Neural cell (in vitro differentiated cells): Measurements from ENCODE around the gene GASK1A. TPM values are rescaled to one million over a fixed set of nuclear protein-coding genes. Genes with fewer than 3 reads are reported as not detected.

ENCODE experiments used
- H2AFZ ChIP-seq: fragments of 200-600, 300-800 bp; sonication (generic), shearing (Covaris generic); 2 replicates; pipeline ENCODE4 v1.6.0; 2014; ENCODE audit warnings: low read depth, mild to moderate bottlenecking, antibody characterized with exemption, low read length, moderate library complexity
- H3F3A ChIP-seq: fragments of 200-600 bp; shearing (Covaris generic); 2 replicates; pipeline ENCODE4 v1.6.1; 2016; ENCODE audit warnings: mild to moderate bottlenecking, moderate library complexity, mixed read lengths, antibody characterized with exemption, low read length; ENCODE audit not compliant: insufficient read depth, poor library complexity, severe bottlenecking
- H3K27ac ChIP-seq: fragments of 200-600, 300-800 bp; sonication (generic), shearing (Covaris generic); 2 replicates; pipeline ENCODE4 v1.5.1; 2014; ENCODE audit warnings: mild to moderate bottlenecking, low read length, moderate library complexity
- H3K27me3 ChIP-seq: fragments of 300-800, 200-600 bp; sonication (generic), shearing (Covaris generic); 2 replicates; pipeline ENCODE4 v1.6.0; 2014; ENCODE audit warnings: mild to moderate bottlenecking, low read depth, low read length, moderate library complexity; ENCODE audit not compliant: insufficient read depth
- H3K36me3 ChIP-seq: fragments of 300-800, 200-600 bp; sonication (generic), shearing (Covaris generic); 2 replicates; pipeline ENCODE4 v1.5.1; 2014; ENCODE audit warnings: mild to moderate bottlenecking, antibody characterized with exemption, low read length, moderate library complexity; ENCODE audit not compliant: insufficient read depth
- H3K4me2 ChIP-seq: fragments of 300-800, 200-600 bp; sonication (generic), shearing (Covaris generic); 2 replicates; pipeline ENCODE4 v1.6.0; 2014; ENCODE audit warnings: mild to moderate bottlenecking, low read length
- H3K4me3 ChIP-seq: fragments of 300-800, 200-600 bp; sonication (generic), shearing (Covaris generic); 2 replicates; pipeline ENCODE4 v1.5.1; 2014; ENCODE audit warnings: mild to moderate bottlenecking, low read length, moderate library complexity
- H3K79me2 ChIP-seq: fragments of 200-600 bp; shearing (Covaris generic); replicated peaks from 2 replicates; pipeline ENCODE4 v1.6.0; 2014; ENCODE audit warnings: mild to moderate bottlenecking, low read length, moderate library complexity; ENCODE audit not compliant: insufficient read depth
- H3K9ac ChIP-seq: fragments of 300-800, 200-600 bp; sonication (generic), shearing (Covaris generic); 2 replicates; pipeline ENCODE4 v1.6.1; 2016; ENCODE audit warnings: mild to moderate bottlenecking, low read length, mixed read lengths
- H3K9me2 ChIP-seq: fragments of 200-600 bp; shearing (Covaris generic); 2 replicates; pipeline ENCODE4 v1.6.1; 2016; ENCODE audit warnings: mild to moderate bottlenecking, low read length, mixed read lengths; ENCODE audit not compliant: insufficient read depth
- H3K9me3 ChIP-seq: fragments of 200-600, 300-800 bp; sonication (generic), shearing (Covaris generic); 2 replicates; pipeline ENCODE4 v1.6.1; 2016; ENCODE audit warnings: mild to moderate bottlenecking, mixed run types, low read length, moderate library complexity, mixed read lengths
- H4K20me1 ChIP-seq: fragments of 200-600 bp; shearing (Covaris generic); 2 replicates; pipeline ENCODE4 v1.6.1; 2016; ENCODE audit warnings: mild to moderate bottlenecking, mixed run types; ENCODE audit not compliant: insufficient read depth
- EP300 ChIP-seq: fragments of 450-650 bp; conservative IDR thresholded peaks from 2 replicates; pipeline ENCODE4 v1.6.1; 2014; ENCODE audit warnings: antibody characterized with exemption, mild to moderate bottlenecking, moderate library complexity; ENCODE audit not compliant: poor library complexity, severe bottlenecking
- EZH2 ChIP-seq: fragments of 200-600, 300-800 bp; shearing (Covaris generic), sonication (generic); IDR thresholded peaks from 2 replicates; pipeline ENCODE4 v1.6.1; 2014; ENCODE audit warnings: antibody characterized with exemption, low read length, borderline replicate concordance, mild to moderate bottlenecking; ENCODE audit not compliant: insufficient read depth, poor library complexity, severe bottlenecking
- MXI1 ChIP-seq: fragments of 450-650 bp; conservative IDR thresholded peaks from 2 replicates; pipeline ENCODE4 v1.6.1; 2014; ENCODE audit warnings: antibody characterized with exemption, mild to moderate bottlenecking; ENCODE audit not compliant: poor library complexity, severe bottlenecking
- POLR2AphosphoS5 ChIP-seq: IDR thresholded peaks from 2 replicates; pipeline ENCODE4 v1.6.1; 2012
- RAD21 ChIP-seq: fragments of 450-650 bp; conservative IDR thresholded peaks from 2 replicates; pipeline ENCODE4 v1.6.1; 2014; ENCODE audit warnings: antibody characterized with exemption, mild to moderate bottlenecking, moderate library complexity
- SMC3 ChIP-seq: fragments of 450-650 bp; conservative IDR thresholded peaks from 2 replicates; pipeline ENCODE4 v1.6.1; 2014; ENCODE audit warnings: antibody characterized with exemption, mild to moderate bottlenecking, moderate library complexity; ENCODE audit not compliant: poor library complexity
- TAF1 ChIP-seq: IDR thresholded peaks from 2 replicates; pipeline ENCODE4 v1.6.1; 2012; ENCODE audit warnings: low read depth
- polyA plus RNA-seq: library from polyadenylated mRNA; depleted of rRNA; stranded (reverse); fragments of >200 nt; gene quantifications from 2 replicates; pipeline ENCODE4 v1.2.3, GENCODE V29; 2014
- TF ChIP-seq, protein P1 (sequence below): IDR thresholded peaks from 2 replicates; pipeline ENCODE4 v1.6.1; 2012; ENCODE audit warnings: borderline replicate concordance
- TF ChIP-seq, protein P2 (sequence below): fragments of 450-650 bp; IDR thresholded peaks from 2 replicates; pipeline ENCODE4 v1.5.1; 2014; ENCODE audit warnings: antibody characterized with exemption, mild to moderate bottlenecking, moderate library complexity; ENCODE audit not compliant: poor library complexity, severe bottlenecking

Gene GASK1A
- polyA plus RNA-seq, 1 donor from 2014 or later = not detected

DNA sequence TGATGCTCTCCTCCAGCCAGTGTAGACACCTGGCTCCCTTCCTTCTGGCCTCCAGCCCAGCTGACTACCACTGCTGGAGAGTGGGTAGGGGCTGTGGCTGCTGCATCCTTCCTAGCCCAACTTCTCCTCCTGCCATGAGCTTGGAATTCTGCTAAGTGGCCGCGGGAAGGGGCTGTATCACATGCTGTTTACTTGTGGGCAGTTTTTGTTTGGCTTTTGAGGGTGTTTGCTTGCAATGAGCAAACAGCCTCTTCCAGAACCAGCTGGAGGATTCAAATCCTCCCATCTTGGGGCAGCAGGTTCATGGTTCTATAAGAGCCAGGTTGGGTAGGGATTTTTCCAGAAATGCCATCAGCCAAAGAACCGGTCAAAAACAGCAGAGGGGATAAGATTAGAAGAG is 9.0 kb downstream of the GASK1A start:
- TF ChIP-seq RAD21 (no peak), EZH2 (no peak), EP300 (no peak)
- TF ChIP-seq, protein P1, sequence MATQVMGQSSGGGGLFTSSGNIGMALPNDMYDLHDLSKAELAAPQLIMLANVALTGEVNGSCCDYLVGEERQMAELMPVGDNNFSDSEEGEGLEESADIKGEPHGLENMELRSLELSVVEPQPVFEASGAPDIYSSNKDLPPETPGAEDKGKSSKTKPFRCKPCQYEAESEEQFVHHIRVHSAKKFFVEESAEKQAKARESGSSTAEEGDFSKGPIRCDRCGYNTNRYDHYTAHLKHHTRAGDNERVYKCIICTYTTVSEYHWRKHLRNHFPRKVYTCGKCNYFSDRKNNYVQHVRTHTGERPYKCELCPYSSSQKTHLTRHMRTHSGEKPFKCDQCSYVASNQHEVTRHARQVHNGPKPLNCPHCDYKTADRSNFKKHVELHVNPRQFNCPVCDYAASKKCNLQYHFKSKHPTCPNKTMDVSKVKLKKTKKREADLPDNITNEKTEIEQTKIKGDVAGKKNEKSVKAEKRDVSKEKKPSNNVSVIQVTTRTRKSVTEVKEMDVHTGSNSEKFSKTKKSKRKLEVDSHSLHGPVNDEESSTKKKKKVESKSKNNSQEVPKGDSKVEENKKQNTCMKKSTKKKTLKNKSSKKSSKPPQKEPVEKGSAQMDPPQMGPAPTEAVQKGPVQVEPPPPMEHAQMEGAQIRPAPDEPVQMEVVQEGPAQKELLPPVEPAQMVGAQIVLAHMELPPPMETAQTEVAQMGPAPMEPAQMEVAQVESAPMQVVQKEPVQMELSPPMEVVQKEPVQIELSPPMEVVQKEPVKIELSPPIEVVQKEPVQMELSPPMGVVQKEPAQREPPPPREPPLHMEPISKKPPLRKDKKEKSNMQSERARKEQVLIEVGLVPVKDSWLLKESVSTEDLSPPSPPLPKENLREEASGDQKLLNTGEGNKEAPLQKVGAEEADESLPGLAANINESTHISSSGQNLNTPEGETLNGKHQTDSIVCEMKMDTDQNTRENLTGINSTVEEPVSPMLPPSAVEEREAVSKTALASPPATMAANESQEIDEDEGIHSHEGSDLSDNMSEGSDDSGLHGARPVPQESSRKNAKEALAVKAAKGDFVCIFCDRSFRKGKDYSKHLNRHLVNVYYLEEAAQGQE = no peak
- TF ChIP-seq, protein P2, sequence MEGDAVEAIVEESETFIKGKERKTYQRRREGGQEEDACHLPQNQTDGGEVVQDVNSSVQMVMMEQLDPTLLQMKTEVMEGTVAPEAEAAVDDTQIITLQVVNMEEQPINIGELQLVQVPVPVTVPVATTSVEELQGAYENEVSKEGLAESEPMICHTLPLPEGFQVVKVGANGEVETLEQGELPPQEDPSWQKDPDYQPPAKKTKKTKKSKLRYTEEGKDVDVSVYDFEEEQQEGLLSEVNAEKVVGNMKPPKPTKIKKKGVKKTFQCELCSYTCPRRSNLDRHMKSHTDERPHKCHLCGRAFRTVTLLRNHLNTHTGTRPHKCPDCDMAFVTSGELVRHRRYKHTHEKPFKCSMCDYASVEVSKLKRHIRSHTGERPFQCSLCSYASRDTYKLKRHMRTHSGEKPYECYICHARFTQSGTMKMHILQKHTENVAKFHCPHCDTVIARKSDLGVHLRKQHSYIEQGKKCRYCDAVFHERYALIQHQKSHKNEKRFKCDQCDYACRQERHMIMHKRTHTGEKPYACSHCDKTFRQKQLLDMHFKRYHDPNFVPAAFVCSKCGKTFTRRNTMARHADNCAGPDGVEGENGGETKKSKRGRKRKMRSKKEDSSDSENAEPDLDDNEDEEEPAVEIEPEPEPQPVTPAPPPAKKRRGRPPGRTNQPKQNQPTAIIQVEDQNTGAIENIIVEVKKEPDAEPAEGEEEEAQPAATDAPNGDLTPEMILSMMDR = no peak
- Histone ChIP-seq H3K79me2 (no peaks in the 10 kb centered on the region), H3K27me3 (no peaks in the 10 kb centered on the region), H4K20me1 (no peaks in the 10 kb centered on the region), H2AFZ (no peak overlapping the region), H3K4me2 (no peak overlapping the region), H3K9me3 (no peaks in the 10 kb centered on the region), H3F3A (no peaks in the 10 kb centered on the region), H3K36me3 (no peaks in the 10 kb centered on the region), H3K9ac (no peak overlapping the region), H3K4me3 (no peak overlapping the region), H3K27ac (no peak overlapping the region), H3K9me2 (no peaks in the 10 kb centered on the region)

DNA sequence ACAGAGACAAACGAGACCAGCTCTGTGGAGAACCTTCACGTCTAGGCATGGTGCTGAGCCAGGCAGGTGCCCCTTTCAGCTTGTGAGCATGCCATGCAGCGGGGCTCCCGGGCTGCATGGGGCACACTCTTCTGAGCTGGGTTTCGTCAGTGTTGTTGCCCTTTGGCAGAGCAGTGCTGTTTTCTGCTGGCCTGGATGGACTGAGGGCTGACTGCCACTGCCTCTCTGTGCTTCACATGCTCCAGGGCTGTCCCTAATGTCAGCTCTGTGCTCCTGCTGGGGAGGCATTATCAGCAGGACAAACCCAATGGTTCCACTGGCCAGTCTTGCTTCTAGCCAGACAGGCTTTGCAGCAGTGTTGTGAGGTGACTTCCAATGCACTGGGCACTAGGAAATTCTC is 9.5 kb downstream of the GASK1A start:
- H3K9ac ChIP-seq = no peak overlapping the region
- no peaks in the 10 kb centered on the region for H3K79me2 ChIP-seq
- no peak overlapping the region for H2AFZ ChIP-seq
- H4K20me1 ChIP-seq = no peaks in the 10 kb centered on the region
- no peaks in the 10 kb centered on the region for H3K36me3 ChIP-seq
- H3K4me2 ChIP-seq = no peak overlapping the region
- no peak overlapping the region for H3K4me3 ChIP-seq
- TF ChIP-seq, protein P1 = no peak
- TF ChIP-seq EP300 (no peak), MXI1 (no peak), POLR2AphosphoS5 (no peak), TAF1 (no peak), EZH2 (no peak), SMC3 (no peak), RAD21 (no peak)
- TF ChIP-seq, protein P2 = no peak
- no peaks in the 10 kb centered on the region for H3F3A ChIP-seq
- H3K9me2 ChIP-seq = no peaks in the 10 kb centered on the region
- H3K27me3 ChIP-seq = no peaks in the 10 kb centered on the region
- H3K9me3 ChIP-seq = no peaks in the 10 kb centered on the region
- no peak overlapping the region for H3K27ac ChIP-seq
